ENCODE results near the gene WDR46. TPM values are rescaled to one million over a fixed set of nuclear protein-coding genes. Genes with fewer than 3 reads are reported as not detected.
A peak's percentile ranks its signal among the peaks of the same experiment; 100 is the strongest.

WDR46 gene
- total and polyA plus RNA-seq, 2 donors (not counting 3 experiments of a cell fraction or from before 2014, with no cell fraction given), result 61.4 to 71.2 TPM

- Histone ChIP-seq H3K27ac (ENCODE audit: insufficient read depth, low read depth, low read length) (peak overlapping the region; percentile 72), H3K36me3 (ENCODE audit: control insufficient read depth in 2 of 2, extremely low read depth in 1 of 2, insufficient read depth in 2 of 2, low read length in 2 of 2) (peaks cover 0 to 2% of the 10 kb centered on the region in 2 experiments), H4K20me1 (replicated peaks; ENCODE audit: control insufficient read depth, extremely low read depth, insufficient read depth, low read length) (no peaks in the 10 kb centered on the region), H3K27me3 (ENCODE audit: control insufficient read depth in 2 of 2, insufficient read depth in 2 of 2, low read length in 2 of 2) (peaks cover 0 to 2% of the 10 kb centered on the region in 2 experiments), H3K79me2 (ENCODE audit: control insufficient read depth, insufficient read depth, low read length) (no peaks in the 10 kb centered on the region), H2AFZ (ENCODE audit: low read depth, low read length) (peak overlapping the region; percentile 81), H3K9ac (replicated peaks; ENCODE audit: extremely low read depth, insufficient read depth, low read length) (peak overlapping the region; percentile 69), H3K4me3 (replicated peaks in 1 of 3; ENCODE audit: insufficient read depth in 1 of 3, low read depth in 1 of 3, low read length in 3 of 3) (peak overlapping the region; percentile 18 to 69 (median 38)), H3K4me1 (ENCODE audit: control insufficient read depth, extremely low read depth, insufficient read depth, low read length) (peaks cover 23% of the 10 kb centered on the region), H3K4me2 (ENCODE audit: insufficient read depth, low read length) (peak overlapping the region; percentile 91), H3K9me1 (replicated peaks; ENCODE audit: control insufficient read depth, extremely low read depth, insufficient read depth, low read length) (no peaks in the 10 kb centered on the region), H3K9me3 (replicated peaks; ENCODE audit: control insufficient read depth, insufficient read depth, low read length) (no peaks in the 10 kb centered on the region)
- DNase-seq (ENCODE audit: low read depth, low spot score) (peak; percentile 100), FAIRE-seq (peak; percentile 98)
- POLR2A ChIA-PET, result interaction anchor here (0.7 to 2.7 kb wide), 5 partner anchors 23 to 277 kb away, joined by 3 to 12 read pairs (median 4); partner anchors contain the start of genes RING1, RPS18 and VPS52
- intact Hi-C loops (cut with micrococcal nuclease) (loop anchor here (1.0 to 10.0 kb wide), 8 partner anchors 22 to 364 kb away; partner anchors contain the start of genes RING1, RXRB, SLC39A7 and VPS52), dilution Hi-C loops (cut with MboI; ENCODE audit: extremely low pct_ligation_motif_present, low sequenced_read_pairs) (no loop called here)
- BruUV-seq (replicated peaks), result no TSS peak
- CTCF ChIA-PET, result interaction anchor here (0.9 to 4.5 kb wide), 35 partner anchors 11 to 658 kb away, joined by 3 to 99 read pairs (median 9); partner anchors contain the start of genes HSD17B8, RGL2, RING1 and RPS18
- peak; percentile 33 for TF ChIP-seq FOS (IDR thresholded peaks at IDR 0.05; ENCODE audit: borderline replicate concordance, insufficient read depth, low read length)
- TF ChIP-seq POLR2A (IDR thresholded peaks at IDR 0.05; ENCODE audit: low read depth, low read length), result peak; percentile 93
- TF ChIP-seq GATA2 (IDR thresholded peaks at IDR 0.05; ENCODE audit: insufficient read depth, insufficient read length, low read depth, low read length), result no peak
- TF ChIP-seq EZH2 (IDR thresholded peaks at IDR 0.05; ENCODE audit: borderline replicate concordance, low read depth, low read length, severe bottlenecking), result no peak
- TF ChIP-seq JUN (IDR thresholded peaks at IDR 0.05; ENCODE audit: borderline replicate concordance, insufficient read depth, insufficient read length, low read depth), result no peak
- peak; percentile 10 for TF ChIP-seq MYC (IDR thresholded peaks at IDR 0.05; ENCODE audit: low read depth, low read length)
- TF ChIP-seq CTCF (IDR thresholded peaks at IDR 0.05; ENCODE audit: extremely low read depth in 1 of 2, insufficient read depth in 1 of 2, low read depth in 1 of 2, low read length in 2 of 2), result peak in 1 of 2 donors; percentile 21
- peak; percentile 27 for TF ChIP-seq MAX (IDR thresholded peaks at IDR 0.05; ENCODE audit: insufficient read depth, insufficient read length)
- TF ChIP-seq POLR2AphosphoS5 (IDR thresholded peaks at IDR 0.05; ENCODE audit: insufficient read depth, low read depth, low read length), result peak; percentile 91
These were observed 39.9 kb downstream of the WDR46 start for GRCh38 chr6:33248932-33249731.
